ENCODE results near the gene DNAL4.

- TF ChIP-seq POLR2A (IDR thresholded peaks at IDR 0.05; ENCODE audit: low read length), result no peak
- TF ChIP-seq GATA1 (IDR thresholded peaks at IDR 0.05; ENCODE audit: low read depth, low read length), result no peak
These were observed 47.3 kb upstream of the DNAL4 start for GRCh38 chr22:38841211-38841610.
